SK-N-SH treated with all-trans-retinoic acid at 6 μM for 48 hours (cell line): ENCODE results near the gene CRAMP1.

ENCODE experiments used
- ATAC-seq: fragments of 200-7000 bp; cut with Tn5 transposase; 3 replicates; pipeline ENCODE4 v1.9.1; 2020; ENCODE audit warnings: mild to moderate bottlenecking, moderate library complexity
- BACH2 ChIP-seq: fragments of 250-450 bp; sonication (Bioruptor Pico); IDR thresholded peaks from 2 replicates; pipeline ENCODE4 v1.9.0; 2021; ENCODE audit warnings: mild to moderate bottlenecking, borderline replicate concordance
- ESRRG ChIP-seq: fragments of 250-450 bp; sonication (Bioruptor Pico); IDR thresholded peaks from 2 replicates; pipeline ENCODE4 v1.6.1; 2021; ENCODE audit warnings: mild to moderate bottlenecking
- GLIS3 ChIP-seq: fragments of 250-450 bp; sonication (Bioruptor Pico); IDR thresholded peaks from 2 replicates; pipeline ENCODE4 v1.5.0; 2020; ENCODE audit warnings: mild to moderate bottlenecking, moderate library complexity
- ISL1 ChIP-seq: fragments of 250-450 bp; sonication (Bioruptor Pico); IDR thresholded peaks from 2 replicates; pipeline ENCODE4 v2.1.2; 2022; ENCODE audit warnings: mild to moderate bottlenecking, moderate library complexity
- OSR1 ChIP-seq: fragments of 250-450 bp; sonication (Bioruptor Pico); IDR thresholded peaks from 2 replicates; pipeline ENCODE4 v1.8.0; 2022; ENCODE audit warnings: moderate library complexity, mild to moderate bottlenecking, inconsistent platforms
- TOX ChIP-seq: fragments of 250-450 bp; sonication (Bioruptor Pico); IDR thresholded peaks from 2 replicates; pipeline ENCODE4 v1.8.0; 2021; ENCODE audit warnings: mild to moderate bottlenecking, moderate library complexity, borderline replicate concordance
- ZFP3 ChIP-seq: fragments of 250-450 bp; sonication (Bioruptor Pico); IDR thresholded peaks from 2 replicates; pipeline ENCODE4 v1.5.0; 2020; ENCODE audit warnings: mild to moderate bottlenecking, moderate library complexity
- ZFP30 ChIP-seq: fragments of 450-650 bp; formaldehyde crosslinking; IDR thresholded peaks from 2 replicates; pipeline ENCODE4 v1.5.0; 2022; ENCODE audit warnings: mild to moderate bottlenecking, moderate library complexity
- ZNF565 ChIP-seq: fragments of 450-650 bp; formaldehyde crosslinking; conservative IDR thresholded peaks from 2 replicates; pipeline ENCODE4 v1.5.0; 2020; ENCODE audit warnings: low read depth, mild to moderate bottlenecking, moderate library complexity
- ZNF70 ChIP-seq: fragments of 450-650 bp; formaldehyde crosslinking; IDR thresholded peaks from 2 replicates; pipeline ENCODE4 v1.5.0; 2020; ENCODE audit warnings: mild to moderate bottlenecking, moderate library complexity
- TF ChIP-seq, protein P1 (sequence below): fragments of 250-450 bp; sonication (Bioruptor Pico); IDR thresholded peaks from 2 replicates; pipeline ENCODE4 v1.5.0; 2020; ENCODE audit warnings: mild to moderate bottlenecking, moderate library complexity
- TF ChIP-seq, protein P2 (sequence below): fragments of 250-450 bp; sonication (Bioruptor Pico); IDR thresholded peaks from 2 replicates; pipeline ENCODE4 v1.8.0; 2020; ENCODE audit warnings: mild to moderate bottlenecking, moderate library complexity, borderline replicate concordance
- TF ChIP-seq, protein P3 (sequence below): fragments of 250-450 bp; sonication (Bioruptor Pico); IDR thresholded peaks from 2 replicates; pipeline ENCODE4 v1.8.0; 2021; ENCODE audit warnings: low read depth, mild to moderate bottlenecking, moderate library complexity, borderline replicate concordance
- TF ChIP-seq, protein P4 (sequence below): fragments of 250-450 bp; sonication (Bioruptor Pico); IDR thresholded peaks from 2 replicates; pipeline ENCODE4 v1.5.1; 2020; ENCODE audit warnings: low read depth, mild to moderate bottlenecking, moderate library complexity
- TF ChIP-seq, protein P5 (sequence below): fragments of 250-450 bp; sonication (Bioruptor Pico); IDR thresholded peaks from 2 replicates; pipeline ENCODE4 v1.5.1; 2021; ENCODE audit warnings: mild to moderate bottlenecking, moderate library complexity

Gene CRAMP1

DNA sequence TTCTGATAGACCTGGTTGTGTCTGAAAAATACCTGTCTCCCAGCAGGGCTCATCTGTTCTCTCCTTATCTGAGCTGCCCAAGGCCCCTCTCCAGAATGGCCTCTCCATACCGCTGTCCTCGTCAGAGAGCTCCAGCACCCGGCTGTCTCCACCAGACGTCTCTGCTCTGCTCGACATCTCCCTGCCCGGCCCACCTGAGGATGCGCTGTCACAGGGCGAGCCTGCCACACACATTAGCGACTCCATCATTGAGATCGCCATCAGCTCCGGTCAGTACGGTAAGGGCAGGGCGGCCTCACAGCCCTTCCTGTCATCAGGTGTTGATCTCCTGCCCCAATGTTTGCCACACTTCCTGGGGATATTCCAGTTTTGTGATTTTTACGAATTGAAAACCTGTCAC is 55.8 kb downstream of the CRAMP1 start:
- TF ChIP-seq TOX = no peak
- TF ChIP-seq, protein P1, sequence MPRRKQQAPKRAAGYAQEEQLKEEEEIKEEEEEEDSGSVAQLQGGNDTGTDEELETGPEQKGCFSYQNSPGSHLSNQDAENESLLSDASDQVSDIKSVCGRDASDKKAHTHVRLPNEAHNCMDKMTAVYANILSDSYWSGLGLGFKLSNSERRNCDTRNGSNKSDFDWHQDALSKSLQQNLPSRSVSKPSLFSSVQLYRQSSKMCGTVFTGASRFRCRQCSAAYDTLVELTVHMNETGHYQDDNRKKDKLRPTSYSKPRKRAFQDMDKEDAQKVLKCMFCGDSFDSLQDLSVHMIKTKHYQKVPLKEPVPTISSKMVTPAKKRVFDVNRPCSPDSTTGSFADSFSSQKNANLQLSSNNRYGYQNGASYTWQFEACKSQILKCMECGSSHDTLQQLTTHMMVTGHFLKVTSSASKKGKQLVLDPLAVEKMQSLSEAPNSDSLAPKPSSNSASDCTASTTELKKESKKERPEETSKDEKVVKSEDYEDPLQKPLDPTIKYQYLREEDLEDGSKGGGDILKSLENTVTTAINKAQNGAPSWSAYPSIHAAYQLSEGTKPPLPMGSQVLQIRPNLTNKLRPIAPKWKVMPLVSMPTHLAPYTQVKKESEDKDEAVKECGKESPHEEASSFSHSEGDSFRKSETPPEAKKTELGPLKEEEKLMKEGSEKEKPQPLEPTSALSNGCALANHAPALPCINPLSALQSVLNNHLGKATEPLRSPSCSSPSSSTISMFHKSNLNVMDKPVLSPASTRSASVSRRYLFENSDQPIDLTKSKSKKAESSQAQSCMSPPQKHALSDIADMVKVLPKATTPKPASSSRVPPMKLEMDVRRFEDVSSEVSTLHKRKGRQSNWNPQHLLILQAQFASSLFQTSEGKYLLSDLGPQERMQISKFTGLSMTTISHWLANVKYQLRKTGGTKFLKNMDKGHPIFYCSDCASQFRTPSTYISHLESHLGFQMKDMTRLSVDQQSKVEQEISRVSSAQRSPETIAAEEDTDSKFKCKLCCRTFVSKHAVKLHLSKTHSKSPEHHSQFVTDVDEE (CRISPR knock-in tag) = no peak
- no peak for TF ChIP-seq ZFP30 (CRISPR knock-in tag)
- no peak for TF ChIP-seq OSR1 (CRISPR knock-in tag)
- no peak for TF ChIP-seq ZNF565 (CRISPR knock-in tag)
- TF ChIP-seq, protein P2, sequence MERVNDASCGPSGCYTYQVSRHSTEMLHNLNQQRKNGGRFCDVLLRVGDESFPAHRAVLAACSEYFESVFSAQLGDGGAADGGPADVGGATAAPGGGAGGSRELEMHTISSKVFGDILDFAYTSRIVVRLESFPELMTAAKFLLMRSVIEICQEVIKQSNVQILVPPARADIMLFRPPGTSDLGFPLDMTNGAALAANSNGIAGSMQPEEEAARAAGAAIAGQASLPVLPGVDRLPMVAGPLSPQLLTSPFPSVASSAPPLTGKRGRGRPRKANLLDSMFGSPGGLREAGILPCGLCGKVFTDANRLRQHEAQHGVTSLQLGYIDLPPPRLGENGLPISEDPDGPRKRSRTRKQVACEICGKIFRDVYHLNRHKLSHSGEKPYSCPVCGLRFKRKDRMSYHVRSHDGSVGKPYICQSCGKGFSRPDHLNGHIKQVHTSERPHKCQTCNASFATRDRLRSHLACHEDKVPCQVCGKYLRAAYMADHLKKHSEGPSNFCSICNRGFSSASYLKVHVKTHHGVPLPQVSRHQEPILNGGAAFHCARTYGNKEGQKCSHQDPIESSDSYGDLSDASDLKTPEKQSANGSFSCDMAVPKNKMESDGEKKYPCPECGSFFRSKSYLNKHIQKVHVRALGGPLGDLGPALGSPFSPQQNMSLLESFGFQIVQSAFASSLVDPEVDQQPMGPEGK = no peak
- TF ChIP-seq, protein P3, sequence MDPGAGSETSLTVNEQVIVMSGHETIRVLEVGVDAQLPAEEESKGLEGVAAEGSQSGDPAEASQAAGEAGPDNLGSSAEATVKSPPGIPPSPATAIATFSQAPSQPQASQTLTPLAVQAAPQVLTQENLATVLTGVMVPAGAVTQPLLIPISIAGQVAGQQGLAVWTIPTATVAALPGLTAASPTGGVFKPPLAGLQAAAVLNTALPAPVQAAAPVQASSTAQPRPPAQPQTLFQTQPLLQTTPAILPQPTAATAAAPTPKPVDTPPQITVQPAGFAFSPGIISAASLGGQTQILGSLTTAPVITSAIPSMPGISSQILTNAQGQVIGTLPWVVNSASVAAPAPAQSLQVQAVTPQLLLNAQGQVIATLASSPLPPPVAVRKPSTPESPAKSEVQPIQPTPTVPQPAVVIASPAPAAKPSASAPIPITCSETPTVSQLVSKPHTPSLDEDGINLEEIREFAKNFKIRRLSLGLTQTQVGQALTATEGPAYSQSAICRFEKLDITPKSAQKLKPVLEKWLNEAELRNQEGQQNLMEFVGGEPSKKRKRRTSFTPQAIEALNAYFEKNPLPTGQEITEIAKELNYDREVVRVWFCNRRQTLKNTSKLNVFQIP (CRISPR knock-in tag) = no peak
- no peak for TF ChIP-seq ISL1 (CRISPR knock-in tag)
- no peak for TF ChIP-seq ESRRG (CRISPR knock-in tag)
- TF ChIP-seq BACH2 = no peak
- TF ChIP-seq GLIS3 (CRISPR knock-in tag) = no peak
- TF ChIP-seq, all 23 proteins: peak for 0
- ATAC-seq = no peak

DNA sequence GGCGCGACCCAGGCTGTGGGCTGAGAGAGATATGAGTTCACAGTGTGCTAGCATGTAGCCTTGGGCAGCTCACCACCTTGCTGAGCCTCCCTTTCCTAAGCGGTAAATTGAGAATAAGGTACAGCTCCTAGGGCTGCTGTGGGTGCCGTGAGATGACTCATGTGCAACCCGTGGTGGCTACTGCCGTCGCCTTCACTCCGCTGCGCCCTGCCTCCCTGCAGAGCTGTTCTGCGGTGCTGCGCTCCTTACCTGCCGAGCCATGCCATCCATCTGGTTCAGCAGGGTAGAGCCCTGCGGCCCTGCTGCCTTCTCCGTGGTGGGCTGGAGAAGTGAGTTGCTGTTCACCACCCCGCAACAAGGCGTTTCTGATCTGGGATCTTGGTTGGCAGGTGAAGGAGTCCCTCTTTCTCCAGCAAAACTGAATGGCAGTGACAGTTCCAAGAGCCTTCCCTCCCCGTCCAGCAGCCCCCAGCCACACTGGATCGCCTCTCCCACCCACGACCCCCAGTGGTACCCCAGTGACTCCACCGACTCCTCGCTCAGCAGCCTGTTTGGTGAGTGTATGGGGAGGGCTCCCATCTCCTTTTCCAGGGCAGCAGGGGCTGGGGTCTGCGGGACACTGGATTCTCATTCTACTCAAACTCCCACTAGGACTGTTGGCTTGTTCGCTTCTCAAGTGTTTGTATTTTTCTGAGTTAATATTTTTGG is 56.6 kb downstream of the CRAMP1 start:
- ATAC-seq = no peak
- TF ChIP-seq BACH2 (no peak), ZNF70 (no peak)

DNA sequence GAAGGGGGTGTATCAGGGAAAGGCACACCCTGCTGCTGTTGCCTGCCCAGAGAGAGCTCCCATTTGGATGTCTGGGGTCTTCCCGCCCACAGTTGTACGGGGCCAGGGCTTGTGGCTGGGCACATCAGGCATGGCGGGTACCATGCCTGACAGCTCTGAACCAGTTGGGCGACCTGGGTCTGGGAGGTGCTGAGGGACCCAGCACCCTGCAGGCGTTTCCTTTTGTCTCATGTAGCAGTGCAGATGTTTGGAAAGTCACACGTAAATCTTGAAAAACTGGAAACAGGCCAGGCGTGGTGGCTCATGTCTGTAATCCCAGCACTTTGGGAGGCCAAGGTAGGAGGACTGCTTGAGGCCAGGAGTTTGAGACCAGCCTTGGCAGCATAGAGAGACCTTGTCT is 57.5 kb downstream of the CRAMP1 start:
- no peak for ATAC-seq
- TF ChIP-seq, protein P4, sequence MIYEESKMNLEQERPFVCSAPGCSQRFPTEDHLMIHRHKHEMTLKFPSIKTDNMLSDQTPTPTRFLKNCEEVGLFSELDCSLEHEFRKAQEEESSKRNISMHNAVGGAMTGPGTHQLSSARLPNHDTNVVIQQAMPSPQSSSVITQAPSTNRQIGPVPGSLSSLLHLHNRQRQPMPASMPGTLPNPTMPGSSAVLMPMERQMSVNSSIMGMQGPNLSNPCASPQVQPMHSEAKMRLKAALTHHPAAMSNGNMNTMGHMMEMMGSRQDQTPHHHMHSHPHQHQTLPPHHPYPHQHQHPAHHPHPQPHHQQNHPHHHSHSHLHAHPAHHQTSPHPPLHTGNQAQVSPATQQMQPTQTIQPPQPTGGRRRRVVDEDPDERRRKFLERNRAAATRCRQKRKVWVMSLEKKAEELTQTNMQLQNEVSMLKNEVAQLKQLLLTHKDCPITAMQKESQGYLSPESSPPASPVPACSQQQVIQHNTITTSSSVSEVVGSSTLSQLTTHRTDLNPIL (CRISPR knock-in tag) = no peak
- TF ChIP-seq, protein P1 (CRISPR knock-in tag) = no peak
- TF ChIP-seq ZFP30 (CRISPR knock-in tag) = no peak
- no peak for TF ChIP-seq BACH2
- TF ChIP-seq ZFP3 (CRISPR knock-in tag) = no peak
- no peak for TF ChIP-seq ZNF70
- TF ChIP-seq, protein P5, sequence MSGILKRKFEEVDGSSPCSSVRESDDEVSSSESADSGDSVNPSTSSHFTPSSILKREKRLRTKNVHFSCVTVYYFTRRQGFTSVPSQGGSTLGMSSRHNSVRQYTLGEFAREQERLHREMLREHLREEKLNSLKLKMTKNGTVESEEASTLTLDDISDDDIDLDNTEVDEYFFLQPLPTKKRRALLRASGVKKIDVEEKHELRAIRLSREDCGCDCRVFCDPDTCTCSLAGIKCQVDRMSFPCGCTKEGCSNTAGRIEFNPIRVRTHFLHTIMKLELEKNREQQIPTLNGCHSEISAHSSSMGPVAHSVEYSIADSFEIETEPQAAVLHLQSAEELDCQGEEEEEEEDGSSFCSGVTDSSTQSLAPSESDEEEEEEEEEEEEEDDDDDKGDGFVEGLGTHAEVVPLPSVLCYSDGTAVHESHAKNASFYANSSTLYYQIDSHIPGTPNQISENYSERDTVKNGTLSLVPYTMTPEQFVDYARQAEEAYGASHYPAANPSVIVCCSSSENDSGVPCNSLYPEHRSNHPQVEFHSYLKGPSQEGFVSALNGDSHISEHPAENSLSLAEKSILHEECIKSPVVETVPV = no peak
- TF ChIP-seq ISL1 (CRISPR knock-in tag) = no peak
